ENCODE measurements around the gene PRKCE. TPM values are rescaled to one million over a fixed set of nuclear protein-coding genes. Genes with fewer than 3 reads are reported as not detected.

PRKCE gene
- total RNA-seq, 2 donors from 2014 or later: 7.2 to 25.4 TPM

- Histone ChIP-seq H3K4me3 (no peak overlapping the region), H3K4me1 (replicated peaks) (no peaks in the 10 kb centered on the region), H3K9me3 (no peaks in the 10 kb centered on the region), H3K27me3 (replicated peaks; ENCODE audit: insufficient read depth) (no peaks in the 10 kb centered on the region), H3K36me3 (no peaks in the 10 kb centered on the region), H3K27ac (no peak overlapping the region)
- no peak for TF ChIP-seq POLR2A (IDR thresholded peaks at IDR 0.05)
- intact Hi-C loops (cut with DNase I): no loop called here
- DNase-seq (ENCODE audit: low spot score): no peak
- WGBS: 81% methylated on average over 3 of the region's 3 CpGs
Measured at GRCh38 chr2:45685260-45685659, 33.8 kb downstream of the PRKCE start.

GRCh38 chr2:45687964-45688363, 36.5 kb downstream of the PRKCE start:
- Histone ChIP-seq H3K36me3 (no peaks in the 10 kb centered on the region), H3K27me3 (replicated peaks; ENCODE audit: insufficient read depth) (no peaks in the 10 kb centered on the region), H3K4me1 (replicated peaks) (no peaks in the 10 kb centered on the region), H3K4me3 (no peak overlapping the region), H3K9me3 (no peaks in the 10 kb centered on the region), H3K27ac (no peak overlapping the region)
- DNase-seq (ENCODE audit: low spot score): no peak
- TF ChIP-seq CTCF (IDR thresholded peaks at IDR 0.05) (no peak), POLR2A (IDR thresholded peaks at IDR 0.05) (no peak), POLR2AphosphoS5 (IDR thresholded peaks at IDR 0.05) (no peak)
- WGBS: 94% methylated on average over 1 of the region's 1 CpG
- intact Hi-C loops (cut with DNase I): no loop called here

DNA sequence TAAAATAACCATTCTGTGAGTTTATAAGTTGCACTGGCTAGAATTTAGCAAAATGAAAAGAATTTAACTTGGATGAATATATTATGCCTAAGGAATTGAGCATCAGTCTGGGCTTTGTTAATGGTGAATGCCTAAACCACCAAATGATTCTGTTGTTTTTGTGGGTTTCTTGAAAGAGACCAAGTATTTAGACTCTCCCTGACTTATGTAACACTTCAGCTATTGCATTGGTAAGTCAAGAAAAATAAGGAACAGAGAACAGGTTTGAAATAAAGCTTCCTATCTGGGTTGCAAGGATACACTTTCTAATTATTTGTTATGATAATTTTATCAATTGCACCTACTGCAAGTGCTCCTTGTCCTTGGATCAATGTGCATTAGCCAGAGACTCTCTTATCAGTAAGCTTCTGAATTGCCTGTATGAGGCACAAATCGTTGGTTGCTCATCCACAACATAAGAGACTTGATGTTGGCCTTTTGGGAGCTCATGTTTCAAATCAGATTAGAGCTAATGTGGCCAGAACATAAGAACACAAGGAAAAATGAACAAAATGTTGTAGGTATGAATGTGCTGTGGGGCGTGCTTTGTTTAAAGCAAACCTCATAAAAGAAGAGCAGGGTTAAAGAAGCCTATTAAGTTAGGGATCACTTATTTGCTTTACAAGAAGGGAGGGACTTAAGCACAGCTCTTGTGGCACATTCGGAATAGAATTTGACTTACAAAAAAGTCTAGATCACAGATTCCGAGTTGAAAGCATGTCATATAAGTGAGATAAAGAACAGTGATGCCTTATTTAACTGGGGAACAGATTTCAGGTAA, 37.2 kb downstream of the PRKCE start:
- TF ChIP-seq POLR2AphosphoS5 (IDR thresholded peaks at IDR 0.05): peak; percentile 54
- TF ChIP-seq POLR2A (IDR thresholded peaks at IDR 0.05): no peak
- TF ChIP-seq CTCF (IDR thresholded peaks at IDR 0.05): no peak
- H3K9me3 ChIP-seq: no peaks in the 10 kb centered on the region
- 32% methylated on average over 4 of the region's 4 CpGs for WGBS
- H3K27ac ChIP-seq: no peak overlapping the region
- H3K4me1 ChIP-seq (replicated peaks): no peaks in the 10 kb centered on the region
- intact Hi-C loops (cut with DNase I): no loop called here
- DNase-seq (ENCODE audit: low spot score): no peak
- no peaks in the 10 kb centered on the region for H3K27me3 ChIP-seq (replicated peaks; ENCODE audit: insufficient read depth)
- H3K36me3 ChIP-seq: no peaks in the 10 kb centered on the region
- H3K4me3 ChIP-seq: no peak overlapping the region

- H3K27me3 ChIP-seq (replicated peaks; ENCODE audit: insufficient read depth): no peaks in the 10 kb centered on the region
- no peaks in the 10 kb centered on the region for H3K36me3 ChIP-seq
- WGBS: 55% methylated on average over 2 of the region's 2 CpGs
- no peak overlapping the region for H3K4me3 ChIP-seq
- TF ChIP-seq CTCF (IDR thresholded peaks at IDR 0.05) (no peak), POLR2AphosphoS5 (IDR thresholded peaks at IDR 0.05) (no peak), POLR2A (IDR thresholded peaks at IDR 0.05) (no peak)
- DNase-seq (ENCODE audit: low spot score): no peak
- intact Hi-C loops (cut with DNase I): no loop called here
- H3K27ac ChIP-seq: no peak overlapping the region
- no peaks in the 10 kb centered on the region for H3K4me1 ChIP-seq (replicated peaks)
- H3K9me3 ChIP-seq: no peaks in the 10 kb centered on the region
Measured at GRCh38 chr2:45690231-45690630, 38.8 kb downstream of the PRKCE start.

DNA sequence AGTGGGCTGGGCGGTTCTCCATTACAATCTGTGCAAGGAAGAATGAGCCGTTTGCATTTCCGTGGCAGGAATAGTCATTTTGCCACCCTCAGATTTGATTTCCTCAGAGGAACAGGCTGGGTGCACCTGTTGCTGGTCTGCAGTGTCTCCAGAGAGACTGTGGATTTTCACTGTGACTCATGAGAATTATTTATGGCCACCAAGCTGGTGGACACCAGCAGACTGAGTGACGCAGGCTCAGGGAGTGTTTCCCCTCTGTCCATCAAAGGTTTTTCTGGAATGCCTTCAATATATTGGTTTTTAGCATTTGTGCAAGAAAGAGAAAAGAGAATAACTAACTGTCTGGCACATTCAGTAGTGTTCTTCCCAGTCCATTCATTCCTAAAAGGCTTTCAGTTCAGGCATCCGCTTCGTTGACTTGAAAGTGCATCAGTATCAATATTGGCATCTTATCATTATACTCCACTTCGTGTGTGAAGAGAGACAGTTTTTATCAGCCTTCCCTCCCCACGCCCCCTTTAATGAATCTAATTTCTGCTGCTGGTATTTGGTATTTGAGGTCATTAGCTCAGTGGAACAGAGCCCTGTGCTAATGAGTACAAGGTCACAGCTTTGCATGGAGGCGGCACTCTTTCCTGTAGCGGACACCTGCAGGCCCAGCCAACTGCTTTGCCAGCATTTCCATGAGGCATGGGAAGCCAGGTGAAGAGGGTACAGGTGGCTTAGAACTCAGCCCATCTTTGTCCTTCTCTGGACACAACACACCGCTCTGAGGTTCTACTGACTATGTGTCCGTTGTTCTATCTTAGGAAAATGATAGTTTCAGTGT, 39.9 kb downstream of the PRKCE start:
- WGBS: 91% methylated on average over 12 of the region's 12 CpGs
- no peaks in the 10 kb centered on the region for H3K27me3 ChIP-seq (replicated peaks; ENCODE audit: insufficient read depth)
- TF ChIP-seq POLR2A (IDR thresholded peaks at IDR 0.05) (no peak), CTCF (IDR thresholded peaks at IDR 0.05) (no peak), POLR2AphosphoS5 (IDR thresholded peaks at IDR 0.05) (no peak)
- intact Hi-C loops (cut with DNase I): no loop called here
- no peaks in the 10 kb centered on the region for H3K36me3 ChIP-seq
- no peaks in the 10 kb centered on the region for H3K9me3 ChIP-seq
- no peaks in the 10 kb centered on the region for H3K4me1 ChIP-seq (replicated peaks)
- H3K4me3 ChIP-seq: no peak overlapping the region
- DNase-seq (ENCODE audit: low spot score): no peak
- H3K27ac ChIP-seq: no peak overlapping the region
